Activated naive CD4-positive, alpha-beta T cell treated with anti-CD3 and anti-CD28 coated beads, Interleukin-2, amount 10 ng/mL, durations not matched to agents 7 days and 5 days (primary cell): ENCODE results near the gene SYT4.
"Not testable (repeated sequence)": the region's sequence is repeated elsewhere in the genome, so short reads cannot be mapped to it uniquely, and the experiment has no call there.

Experiments used
- CTCF ChIA-PET: fragments of 350-600 bp; sonication (Branson Sonifier 250); formaldehyde crosslinking; loops from one replicate; lab custom pipeline; 2021; ENCODE audit warnings: antibody characterized with exemption; lab: Charles Lee
- DNase-seq: peaks from one replicate; pipeline ENCODE4 v3.0.0-alpha.2; 2020
- H3K27ac Mint-ChIP-seq: one replicate; pipeline ENCODE4 v1.8.0; 2021; ENCODE audit warnings: mild to moderate bottlenecking, moderate library complexity, mixed read lengths
- H3K27me3 Mint-ChIP-seq: one replicate; pipeline ENCODE4 v1.8.0; 2021; ENCODE audit warnings: mild to moderate bottlenecking, mixed read lengths
- H3K36me3 Mint-ChIP-seq: one replicate; pipeline ENCODE4 v1.8.0; 2021; ENCODE audit warnings: mixed read lengths
- H3K4me1 Mint-ChIP-seq: one replicate; pipeline ENCODE4 v1.8.0; 2021; ENCODE audit warnings: mixed read lengths
- H3K4me3 Mint-ChIP-seq: one replicate; pipeline ENCODE4 v1.8.0; 2021; ENCODE audit warnings: mild to moderate bottlenecking, moderate library complexity, mixed read lengths
- H3K9me3 Mint-ChIP-seq: one replicate; pipeline ENCODE4 v1.8.0; 2021; ENCODE audit warnings: mixed read lengths

SYT4 gene

GRCh38 chr18:43277164-43277600 lies at the start of gene SYT4:
SYT4 (minus strand) TSS chr18:43277490; CDS start chr18:43277281, 209 bp downstream.
- H3K4me1 Mint-ChIP-seq: no peaks in the 10 kb centered on the region
- no peaks in the 10 kb centered on the region for H3K36me3 Mint-ChIP-seq
- CTCF ChIA-PET: no interaction called here
- peaks cover 5% of the 10 kb centered on the region for H3K27me3 Mint-ChIP-seq
- H3K27ac Mint-ChIP-seq: no peak within 1 kb of the TSS
- DNase-seq: no peak
- H3K9me3 Mint-ChIP-seq: no peaks in the 10 kb centered on the region
- no peak within 1 kb of the TSS for H3K4me3 Mint-ChIP-seq

- Mint-ChIP-seq H3K9me3 (no peaks in the 10 kb centered on the region), H3K27me3 (no peaks in the 10 kb centered on the region)
These were observed 44.8 kb upstream of the SYT4 start for GRCh38 chr18:43322132-43322531.

GRCh38 chr18:43314941-43315340 lies 37.7 kb upstream of the SYT4 start:
- Mint-ChIP-seq H3K36me3 (no peaks in the 10 kb centered on the region), H3K9me3 (no peaks in the 10 kb centered on the region), H3K4me3 (no peak overlapping the region), H3K4me1 (no peaks in the 10 kb centered on the region), H3K27me3 (no peaks in the 10 kb centered on the region), H3K27ac (no peak overlapping the region)
- CTCF ChIA-PET: no interaction called here
- no peak for DNase-seq

More at GRCh38 chr18:43322132-43322531, 44.8 kb upstream of the SYT4 start:
- CTCF ChIA-PET: no interaction called here
- no peaks in the 10 kb centered on the region for H3K36me3 Mint-ChIP-seq
- no peaks in the 10 kb centered on the region for H3K4me1 Mint-ChIP-seq
- H3K27ac Mint-ChIP-seq: no peak overlapping the region
- H3K4me3 Mint-ChIP-seq: no peak overlapping the region
- no peak for DNase-seq

GRCh38 chr18:43312891-43313290 lies 35.6 kb upstream of the SYT4 start:
- Mint-ChIP-seq H3K4me3 (no peak overlapping the region), H3K27ac (no peak overlapping the region), H3K9me3 (no peaks in the 10 kb centered on the region), H3K4me1 (no peaks in the 10 kb centered on the region), H3K36me3 (no peaks in the 10 kb centered on the region), H3K27me3 (no peaks in the 10 kb centered on the region)
- CTCF ChIA-PET: no interaction called here
- DNase-seq: no peak

- H3K4me3 Mint-ChIP-seq: no peak overlapping the region
- no peaks in the 10 kb centered on the region for H3K9me3 Mint-ChIP-seq
- CTCF ChIA-PET: no interaction called here
- no peak for DNase-seq
- H3K27me3 Mint-ChIP-seq: no peaks in the 10 kb centered on the region
- no peaks in the 10 kb centered on the region for H3K4me1 Mint-ChIP-seq
- H3K27ac Mint-ChIP-seq: no peak overlapping the region
- no peaks in the 10 kb centered on the region for H3K36me3 Mint-ChIP-seq
These were observed 32.9 kb upstream of the SYT4 start for GRCh38 chr18:43310239-43310638.

- Mint-ChIP-seq H3K27ac (no peak overlapping the region), H3K36me3 (no peaks in the 10 kb centered on the region), H3K9me3 (peaks cover 1% of the 10 kb centered on the region), H3K4me1 (no peaks in the 10 kb centered on the region), H3K4me3 (no peak overlapping the region), H3K27me3 (no peaks in the 10 kb centered on the region)
- DNase-seq: no peak
- CTCF ChIA-PET: no interaction called here
These were observed 26.1 kb upstream of the SYT4 start for GRCh38 chr18:43303376-43303775.

- not testable (repeated sequence) for H3K9me3 Mint-ChIP-seq
These were observed 8.9 kb upstream of the SYT4 start for GRCh38 chr18:43286187-43286586.

GRCh38 chr18:43283299-43283698 lies 6.0 kb upstream of the SYT4 start:
- Mint-ChIP-seq H3K36me3 (no peaks in the 10 kb centered on the region), H3K27me3 (no peaks in the 10 kb centered on the region), H3K4me3 (no peak overlapping the region), H3K9me3 (no peaks in the 10 kb centered on the region), H3K4me1 (no peaks in the 10 kb centered on the region), H3K27ac (no peak overlapping the region)
- no peak for DNase-seq
- CTCF ChIA-PET: no interaction called here

More at GRCh38 chr18:43286187-43286586, 8.9 kb upstream of the SYT4 start:
- DNase-seq, H3K4me1 Mint-ChIP-seq, H3K4me3 Mint-ChIP-seq, CTCF ChIA-PET, H3K27me3 Mint-ChIP-seq, H3K27ac Mint-ChIP-seq, H3K36me3 Mint-ChIP-seq: not testable (repeated sequence)

GRCh38 chr18:43279015-43279744 lies 1.9 kb upstream of the SYT4 start:
- no peaks in the 10 kb centered on the region for H3K9me3 Mint-ChIP-seq
- no peak overlapping the region for H3K4me3 Mint-ChIP-seq
- H3K27me3 Mint-ChIP-seq: peaks cover 5% of the 10 kb centered on the region
- H3K27ac Mint-ChIP-seq: no peak overlapping the region
- CTCF ChIA-PET: no interaction called here
- no peak for DNase-seq
- no peaks in the 10 kb centered on the region for H3K36me3 Mint-ChIP-seq
- H3K4me1 Mint-ChIP-seq: no peaks in the 10 kb centered on the region

- Mint-ChIP-seq H3K36me3 (no peaks in the 10 kb centered on the region), H3K9me3 (no peaks in the 10 kb centered on the region), H3K27ac (no peak overlapping the region), H3K4me3 (no peak overlapping the region), H3K27me3 (peaks cover 5% of the 10 kb centered on the region), H3K4me1 (no peaks in the 10 kb centered on the region)
- DNase-seq: no peak
- CTCF ChIA-PET: no interaction called here
These were observed 1.1 kb upstream of the SYT4 start for GRCh38 chr18:43278355-43278754.

- no peak for DNase-seq
- Mint-ChIP-seq H3K36me3 (no peaks in the 10 kb centered on the region), H3K4me3 (no peak overlapping the region), H3K27me3 (peaks cover 5% of the 10 kb centered on the region), H3K4me1 (no peaks in the 10 kb centered on the region), H3K27ac (no peak overlapping the region), H3K9me3 (no peaks in the 10 kb centered on the region)
- CTCF ChIA-PET: interaction anchor here (1.5 kb wide), 1 partner anchor 1162 kb away, joined by 3 read pairs; no protein-coding TSS in a partner anchor
These were observed 799 bp downstream of the SYT4 start for GRCh38 chr18:43276491-43276890.

- Mint-ChIP-seq H3K4me3 (no peak overlapping the region), H3K9me3 (no peaks in the 10 kb centered on the region), H3K27me3 (peaks cover 5% of the 10 kb centered on the region), H3K36me3 (no peaks in the 10 kb centered on the region), H3K27ac (no peak overlapping the region), H3K4me1 (no peaks in the 10 kb centered on the region)
- no peak for DNase-seq
- CTCF ChIA-PET: interaction anchor here (1.5 kb wide), 1 partner anchor 1161 kb away, joined by 3 read pairs; no protein-coding TSS in a partner anchor
These were observed 1.7 kb downstream of the SYT4 start for GRCh38 chr18:43275546-43275945.

GRCh38 chr18:43274526-43274925 lies 2.8 kb downstream of the SYT4 start:
- Mint-ChIP-seq H3K4me1 (no peaks in the 10 kb centered on the region), H3K36me3 (no peaks in the 10 kb centered on the region)
- CTCF ChIA-PET: interaction anchor here (0.8 kb wide), 1 partner anchor 1160 kb away, joined by 4 read pairs; no protein-coding TSS in a partner anchor

GRCh38 chr18:43271593-43272432 lies 5.5 kb downstream of the SYT4 start:
- peak; percentile 32 for DNase-seq
- H3K4me3 Mint-ChIP-seq: no peak overlapping the region
- no peak overlapping the region for H3K27ac Mint-ChIP-seq
- H3K36me3 Mint-ChIP-seq: no peaks in the 10 kb centered on the region
- no peaks in the 10 kb centered on the region for H3K4me1 Mint-ChIP-seq
- no peaks in the 10 kb centered on the region for H3K27me3 Mint-ChIP-seq
- CTCF ChIA-PET: interaction anchor here (0.9 to 3.3 kb wide), 10 partner anchors 9 to 1219 kb away, joined by 3 to 29 read pairs (median 4); no protein-coding TSS in a partner anchor
- no peaks in the 10 kb centered on the region for H3K9me3 Mint-ChIP-seq

More at GRCh38 chr18:43274526-43274925, 2.8 kb downstream of the SYT4 start:
- H3K27ac Mint-ChIP-seq: no peak overlapping the region
- H3K4me3 Mint-ChIP-seq: no peak overlapping the region
- H3K27me3 Mint-ChIP-seq: peaks cover 5% of the 10 kb centered on the region
- no peaks in the 10 kb centered on the region for H3K9me3 Mint-ChIP-seq
- no peak for DNase-seq
